ENCODE data around the gene MMD. TPM values are rescaled to one million over a fixed set of nuclear protein-coding genes. Genes with fewer than 3 reads are reported as not detected.
"Not testable (repeated sequence)": the region's sequence is repeated elsewhere in the genome, so short reads cannot be mapped to it uniquely, and the experiment has no call there.

MMD gene
- total and polyA plus RNA-seq, 3 experiments from 2014 or later: 7.9 to 19.1 (median 16.0) TPM

GRCh38 chr17:55432358-55433028, 10.9 kb upstream of the MMD start:
- Mint-ChIP-seq H3K36me3 (peaks cover 0 to 4% (median 3%) of the 10 kb centered on the region in 3 donors), H3K9me3 (no peaks in the 10 kb centered on the region), H3K4me3 (no peak overlapping the region), H3K27ac (peak overlapping the region in 3 of 8 donors; percentile 6 to 54 (median 24)), H3K4me1 (peaks cover 5 to 14% (median 12%) of the 10 kb centered on the region in 3 donors), H3K27me3 (peaks cover 10 to 35% of the 10 kb centered on the region in 2 donors)
- no peak overlapping the region for H3K27ac ChIP-seq (ENCODE audit: low read depth, low read length)
- DNase-seq: no peak
- no peak overlapping the region for H3K4me3 ChIP-seq (ENCODE audit: low read length)
- ChIA-PET POLR2A (no interaction called here), CTCF (no interaction called here)
- no peaks in the 10 kb centered on the region for H3K27me3 ChIP-seq (ENCODE audit: insufficient read depth, low read length, poor library complexity, severe bottlenecking)
- H3K4me1 ChIP-seq (ENCODE audit: insufficient read depth, low read length): no peaks in the 10 kb centered on the region
- no peaks in the 10 kb centered on the region for H3K36me3 ChIP-seq (ENCODE audit: insufficient read depth, low read length)
- H3K9me3 ChIP-seq (ENCODE audit: low read length): no peaks in the 10 kb centered on the region

GRCh38 chr17:55431914-55432313, 10.3 kb upstream of the MMD start:
- H3K27me3 ChIP-seq (ENCODE audit: insufficient read depth, low read length, poor library complexity, severe bottlenecking); H3K9me3 ChIP-seq (ENCODE audit: low read length); H3K4me1 ChIP-seq (ENCODE audit: insufficient read depth, low read length); POLR2A ChIA-PET; H3K4me3 Mint-ChIP-seq; H3K27ac ChIP-seq (ENCODE audit: low read depth, low read length); DNase-seq; H3K36me3 Mint-ChIP-seq; H3K9me3 Mint-ChIP-seq; H3K27ac Mint-ChIP-seq; H3K4me3 ChIP-seq (ENCODE audit: low read length); CTCF ChIA-PET; H3K36me3 ChIP-seq (ENCODE audit: insufficient read depth, low read length): not testable (repeated sequence)
- H3K4me1 Mint-ChIP-seq: peaks cover 5 to 14% (median 12%) of the 10 kb centered on the region in 3 donors
- H3K27me3 Mint-ChIP-seq: peaks cover 10 to 37% of the 10 kb centered on the region in 2 donors

GRCh38 chr17:55430541-55431288, 9.1 kb upstream of the MMD start:
- Histone ChIP-seq H3K36me3 (ENCODE audit: insufficient read depth, low read length) (no peaks in the 10 kb centered on the region), H3K4me3 (ENCODE audit: low read length) (no peak overlapping the region), H3K27me3 (ENCODE audit: insufficient read depth, low read length, poor library complexity, severe bottlenecking) (no peaks in the 10 kb centered on the region), H3K9me3 (ENCODE audit: low read length) (no peaks in the 10 kb centered on the region), H3K27ac (ENCODE audit: low read depth, low read length) (no peak overlapping the region), H3K4me1 (ENCODE audit: insufficient read depth, low read length) (no peaks in the 10 kb centered on the region)
- no peak overlapping the region for H3K27ac Mint-ChIP-seq
- ChIA-PET CTCF (no interaction called here), POLR2A (no interaction called here)
- no peaks in the 10 kb centered on the region for H3K9me3 Mint-ChIP-seq
- DNase-seq: no peak
- H3K27me3 Mint-ChIP-seq: peaks cover 10 to 43% of the 10 kb centered on the region in 2 donors
- peaks cover 0 to 4% (median 3%) of the 10 kb centered on the region in 3 donors for H3K36me3 Mint-ChIP-seq
- peaks cover 5 to 14% (median 12%) of the 10 kb centered on the region in 3 donors for H3K4me1 Mint-ChIP-seq
- H3K4me3 Mint-ChIP-seq: no peak overlapping the region

GRCh38 chr17:55427587-55427882, 5.9 kb upstream of the MMD start:
- Histone ChIP-seq H3K27me3 (ENCODE audit: insufficient read depth, low read length, poor library complexity, severe bottlenecking) (peaks cover 8% of the 10 kb centered on the region), H3K4me3 (ENCODE audit: low read length) (no peak overlapping the region), H3K36me3 (ENCODE audit: insufficient read depth, low read length) (no peaks in the 10 kb centered on the region), H3K4me1 (ENCODE audit: insufficient read depth, low read length) (no peaks in the 10 kb centered on the region), H3K27ac (ENCODE audit: low read depth, low read length) (no peak overlapping the region), H3K9me3 (ENCODE audit: low read length) (no peaks in the 10 kb centered on the region)
- Mint-ChIP-seq H3K9me3 (no peaks in the 10 kb centered on the region), H3K36me3 (peaks cover 0 to 4% (median 0%) of the 10 kb centered on the region in 3 donors), H3K4me1 (peaks cover 3 to 5% (median 5%) of the 10 kb centered on the region in 3 donors), H3K4me3 (no peak overlapping the region), H3K27ac (no peak overlapping the region), H3K27me3 (peaks cover 10 to 53% of the 10 kb centered on the region in 2 donors)
- POLR2A ChIA-PET: no interaction called here
- CTCF ChIA-PET: no interaction called here
- DNase-seq: no peak

- H3K9me3 Mint-ChIP-seq: no peaks in the 10 kb centered on the region
- H3K27ac ChIP-seq (ENCODE audit: low read depth, low read length): no peak overlapping the region
- peaks cover 0 to 4% (median 0%) of the 10 kb centered on the region in 3 donors for H3K36me3 Mint-ChIP-seq
- H3K9me3 ChIP-seq (ENCODE audit: low read length): no peaks in the 10 kb centered on the region
- H3K4me3 ChIP-seq (ENCODE audit: low read length): no peak overlapping the region
- no peak for DNase-seq
- POLR2A ChIA-PET: no interaction called here
- CTCF ChIA-PET: no interaction called here
- peaks cover 10 to 53% of the 10 kb centered on the region in 2 donors for H3K27me3 Mint-ChIP-seq
- H3K4me1 Mint-ChIP-seq: peaks cover 3 to 4% (median 3%) of the 10 kb centered on the region in 3 donors
- no peak overlapping the region for H3K4me3 Mint-ChIP-seq
- peaks cover 8% of the 10 kb centered on the region for H3K27me3 ChIP-seq (ENCODE audit: insufficient read depth, low read length, poor library complexity, severe bottlenecking)
- peaks cover 3% of the 10 kb centered on the region for H3K4me1 ChIP-seq (ENCODE audit: insufficient read depth, low read length)
- no peak overlapping the region for H3K27ac Mint-ChIP-seq
- no peaks in the 10 kb centered on the region for H3K36me3 ChIP-seq (ENCODE audit: insufficient read depth, low read length)
These were observed 5.4 kb upstream of the MMD start for GRCh38 chr17:55426851-55427586.

- ChIA-PET CTCF (no interaction called here), POLR2A (no interaction called here)
- Mint-ChIP-seq H3K4me1 (peaks cover 11 to 14% (median 12%) of the 10 kb centered on the region in 3 donors), H3K9me3 (no peaks in the 10 kb centered on the region), H3K36me3 (peaks cover 0 to 4% (median 0%) of the 10 kb centered on the region in 3 donors), H3K27me3 (peaks cover 10 to 48% of the 10 kb centered on the region in 2 donors), H3K27ac (no peak overlapping the region), H3K4me3 (peak overlapping the region in 1 of 7 donors; percentile 73)
- Histone ChIP-seq H3K27ac (ENCODE audit: low read depth, low read length) (no peak overlapping the region), H3K4me1 (ENCODE audit: insufficient read depth, low read length) (peaks cover 11% of the 10 kb centered on the region), H3K4me3 (ENCODE audit: low read length) (no peak overlapping the region), H3K36me3 (ENCODE audit: insufficient read depth, low read length) (no peaks in the 10 kb centered on the region), H3K27me3 (ENCODE audit: insufficient read depth, low read length, poor library complexity, severe bottlenecking) (peaks cover 8% of the 10 kb centered on the region), H3K9me3 (ENCODE audit: low read length) (no peaks in the 10 kb centered on the region)
- DNase-seq: no peak
These were observed 3.4 kb upstream of the MMD start for GRCh38 chr17:55424893-55425540.

- no peak overlapping the region for H3K27ac ChIP-seq (ENCODE audit: low read depth, low read length)
- Mint-ChIP-seq H3K36me3 (peaks cover 0 to 4% (median 0%) of the 10 kb centered on the region in 3 donors), H3K27ac (peak overlapping the region in 2 of 8 donors; percentile 10 to 61), H3K4me1 (peaks cover 26 to 29% (median 26%) of the 10 kb centered on the region in 3 donors), H3K4me3 (peak overlapping the region in 1 of 7 donors; percentile 54), H3K9me3 (no peaks in the 10 kb centered on the region), H3K27me3 (peaks cover 6 to 43% of the 10 kb centered on the region in 2 donors)
- H3K4me3 ChIP-seq (ENCODE audit: low read length): no peak overlapping the region
- no peaks in the 10 kb centered on the region for H3K36me3 ChIP-seq (ENCODE audit: insufficient read depth, low read length)
- ChIA-PET POLR2A (interaction anchor here (0.7 kb wide), 1 partner anchor 61 kb away, joined by 5 read pairs; no protein-coding TSS in a partner anchor), CTCF (no interaction called here)
- H3K9me3 ChIP-seq (ENCODE audit: low read length): no peaks in the 10 kb centered on the region
- peaks cover 8% of the 10 kb centered on the region for H3K27me3 ChIP-seq (ENCODE audit: insufficient read depth, low read length, poor library complexity, severe bottlenecking)
- peaks cover 19% of the 10 kb centered on the region for H3K4me1 ChIP-seq (ENCODE audit: insufficient read depth, low read length)
- DNase-seq: no peak
These were observed 1.9 kb upstream of the MMD start for GRCh38 chr17:55423535-55423934.
